Stimulated activated CD4-positive, alpha-beta T cell treated with anti-CD3 and anti-CD28 coated beads, Interleukin-1b, Interleukin-23, amount 100 ng/mL, for 1 hour (primary cell): Measurements from ENCODE around the gene RNF149.

Experiments
- DNase-seq, 2 donors: peaks; one replicate each; pipeline ENCODE4 v3.0.0-alpha.2; 2020; ENCODE audit warnings: low read depth in 2 of 2

Gene RNF149

DNA sequence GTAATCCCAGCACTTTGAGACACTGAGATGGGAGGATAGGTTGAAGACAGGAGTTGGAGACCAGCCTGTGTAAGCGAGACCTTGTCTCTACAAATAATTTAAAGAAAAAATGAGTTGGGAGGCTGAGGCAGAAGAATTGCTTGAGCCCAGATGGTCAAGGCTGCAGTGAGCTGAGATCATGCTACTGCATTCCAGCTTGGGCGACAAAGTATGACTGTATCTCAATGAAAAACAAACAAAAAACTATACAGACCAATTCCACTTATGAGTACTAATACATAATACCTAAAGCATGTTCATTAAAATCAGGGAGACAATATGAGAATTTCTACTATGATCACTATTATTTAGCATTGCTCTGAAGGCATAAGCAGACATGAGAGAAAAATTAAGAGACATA lies 12.6 kb downstream of the RNF149 start:
- no peak for DNase-seq

DNA sequence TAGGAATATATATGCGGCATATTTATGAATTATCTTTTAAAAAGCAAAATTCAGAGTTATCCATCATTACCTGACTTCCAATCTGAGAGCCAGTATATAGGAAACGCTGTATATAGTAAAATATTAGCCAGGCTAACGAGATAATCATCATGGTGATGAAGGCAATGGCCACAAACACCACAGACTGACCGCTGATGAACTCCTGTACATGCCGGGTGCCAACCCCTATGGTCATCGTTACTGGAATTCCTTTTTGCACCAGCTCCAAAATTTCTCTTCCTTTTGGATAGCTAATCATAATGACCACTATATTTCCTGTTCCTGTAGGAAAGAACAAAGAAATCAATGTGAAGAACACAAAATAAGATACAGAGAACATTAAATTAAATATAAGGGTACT lies 13.6 kb downstream of the RNF149 start:
- DNase-seq, result no peak

DNA sequence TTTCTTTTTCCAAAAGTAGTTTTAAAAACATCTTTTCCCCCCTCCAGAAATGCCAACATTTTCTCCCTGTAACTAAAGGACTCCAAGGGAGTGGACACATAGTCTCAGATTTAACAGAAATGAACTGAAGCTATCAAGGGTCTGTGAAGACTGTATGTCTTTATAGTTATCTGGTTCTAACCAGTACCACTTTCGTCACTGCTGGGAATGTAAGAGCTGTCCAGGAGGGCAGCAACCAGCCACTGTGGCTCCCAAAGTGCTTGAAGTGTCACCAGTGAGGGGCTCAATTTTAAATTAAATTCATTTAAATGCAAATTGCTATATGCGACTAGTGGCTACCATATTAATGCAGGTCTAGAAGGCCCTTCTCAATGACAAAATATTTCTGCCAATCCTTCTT lies 15.0 kb downstream of the RNF149 start:
- no peak for DNase-seq

DNA sequence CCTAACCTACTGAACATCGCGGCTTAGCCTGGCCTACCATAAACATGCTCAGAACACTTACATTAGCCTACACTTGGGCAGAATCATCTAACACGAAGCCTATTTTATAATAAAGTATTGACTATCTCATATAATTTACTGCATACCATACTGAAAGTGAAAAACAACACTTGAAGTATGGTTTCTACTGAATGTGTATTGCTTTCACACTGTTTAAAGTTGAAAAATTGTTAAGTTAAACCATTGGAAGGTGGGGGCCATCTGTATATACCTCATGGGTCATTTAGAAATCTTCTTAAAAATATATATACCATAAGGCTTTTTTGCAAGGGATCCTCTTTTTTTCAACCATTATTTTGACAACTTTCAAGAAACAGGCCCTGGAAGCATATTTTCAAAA lies 16.5 kb downstream of the RNF149 start:
- DNase-seq, result no peak

GRCh38 chr2:101290711-101291110 lies 17.8 kb downstream of the RNF149 start:
- DNase-seq, result no peak

DNA sequence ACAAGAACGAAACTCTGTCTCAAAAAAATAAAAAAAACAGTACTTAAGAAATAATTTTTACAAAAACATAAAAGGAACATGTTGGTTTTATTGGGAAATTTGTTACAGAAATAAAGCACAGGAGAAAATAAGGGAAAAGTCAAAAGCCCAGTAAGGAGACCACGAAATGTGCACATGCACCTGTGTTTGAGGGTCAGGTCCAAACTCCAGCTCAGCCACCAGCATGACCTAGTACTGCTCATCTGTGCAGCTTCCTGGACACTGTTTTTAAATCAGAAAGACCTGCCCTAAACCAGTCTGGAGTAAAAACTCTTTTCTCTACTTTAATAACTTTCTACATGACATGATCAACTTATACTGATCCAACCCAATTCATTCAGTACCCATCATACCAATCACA lies 21.2 kb downstream of the RNF149 start:
- no peak for DNase-seq

DNA sequence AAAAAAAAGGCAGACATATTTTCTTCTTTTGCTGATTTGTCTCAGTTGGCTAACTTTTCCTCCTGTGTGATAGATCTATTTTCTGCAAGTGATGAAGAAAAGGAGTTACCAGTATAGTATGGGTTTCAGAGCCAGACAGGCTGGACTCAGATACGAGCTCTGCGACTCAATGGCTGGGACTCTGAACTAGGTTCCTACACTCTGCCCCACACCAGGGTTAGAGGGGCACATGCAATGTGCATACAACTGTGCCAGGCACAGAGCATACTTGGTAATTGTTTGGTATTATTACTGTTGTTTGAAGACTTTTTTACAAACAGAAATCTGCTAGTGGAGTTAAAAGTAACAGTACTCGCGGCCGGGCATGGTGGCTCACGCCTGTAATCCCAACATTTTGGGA lies 21.8 kb downstream of the RNF149 start:
- DNase-seq, result no peak

DNA sequence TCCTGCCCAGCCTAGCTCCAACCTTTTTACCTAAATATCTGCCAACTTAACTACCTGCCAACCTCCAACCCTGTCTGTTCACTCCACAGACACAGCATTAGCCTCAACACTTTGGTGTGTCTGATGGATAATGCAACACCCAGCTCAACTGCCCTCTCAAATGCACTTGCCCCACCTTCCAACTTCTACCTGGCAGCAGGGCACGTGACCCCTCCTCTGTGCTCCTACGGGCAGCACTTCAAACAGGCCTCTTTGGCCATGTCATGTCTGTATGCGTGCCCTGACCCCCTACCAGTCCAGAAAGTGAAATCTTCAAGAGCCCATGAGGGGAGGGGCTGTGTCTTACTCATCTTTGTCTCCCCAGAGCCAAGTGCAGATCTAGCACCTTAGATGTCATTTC lies 25.5 kb downstream of the RNF149 start:
- DNase-seq, result no peak

DNA sequence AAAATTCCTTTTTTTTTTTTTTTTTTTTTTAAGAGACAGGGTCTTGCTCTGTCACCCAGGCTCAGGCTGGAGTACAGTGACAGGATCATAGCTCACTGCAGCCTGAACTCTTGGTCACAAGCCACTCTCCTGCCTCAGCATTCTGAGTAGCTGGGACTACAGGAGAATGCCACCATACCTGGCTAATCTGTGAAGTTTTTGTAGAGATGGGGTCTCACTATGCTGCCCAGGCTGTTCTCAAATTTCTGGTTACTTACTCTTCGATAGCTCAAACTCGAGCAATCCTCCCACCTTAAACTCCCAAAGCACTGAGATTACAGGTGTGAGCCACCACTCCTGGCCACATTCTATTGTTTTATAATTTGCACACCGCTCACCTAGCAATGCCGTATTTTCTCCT lies 27.0 kb downstream of the RNF149 start:
- no peak for DNase-seq

DNA sequence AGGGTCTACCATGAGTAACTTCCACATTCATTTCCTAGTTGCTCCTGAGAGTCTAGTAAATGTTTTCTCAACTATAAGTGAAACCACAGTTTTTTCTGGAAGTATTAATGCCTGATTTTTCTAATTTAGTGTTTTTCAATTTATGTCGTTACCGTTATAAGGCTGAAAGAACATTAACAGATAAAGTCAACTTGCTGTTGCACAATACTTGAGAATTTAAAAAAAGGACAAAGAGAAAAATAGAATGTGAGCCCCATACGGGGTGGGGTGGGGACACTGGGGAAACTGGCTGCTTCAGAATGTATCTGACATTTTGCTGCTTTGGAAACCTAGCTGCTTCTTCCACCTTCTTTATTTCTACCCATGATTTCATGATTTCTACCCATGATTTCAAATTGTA lies 29.6 kb downstream of the RNF149 start:
- no peak for DNase-seq

GRCh38 chr2:101277111-101277510 lies 31.4 kb downstream of the RNF149 start:
- no peak for DNase-seq

DNA sequence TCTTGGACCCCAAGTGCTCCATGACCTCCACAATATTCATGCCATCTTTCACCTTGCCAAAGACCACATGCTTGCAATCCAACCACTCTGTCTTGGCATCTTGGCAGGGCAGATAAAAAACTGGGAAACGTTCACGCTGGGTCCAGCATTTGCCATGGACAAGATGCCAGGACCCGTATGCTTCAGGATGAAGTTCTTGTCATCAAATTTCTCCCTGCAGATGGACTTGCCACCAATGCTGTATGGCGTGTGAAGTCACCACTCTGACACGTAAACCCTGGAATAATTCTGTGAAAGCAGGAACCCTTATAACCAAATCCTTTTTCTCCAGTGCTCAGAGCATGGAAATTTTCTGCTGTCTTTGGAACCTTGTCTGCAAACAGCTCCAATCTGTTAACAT lies 34.4 kb downstream of the RNF149 start:
- DNase-seq, result no peak

- DNase-seq, result no peak
Measured at GRCh38 chr2:101273056-101273455, 35.4 kb downstream of the RNF149 start.

- DNase-seq, result no peak
Measured at GRCh38 chr2:101272045-101272784, 36.3 kb downstream of the RNF149 start.

DNA sequence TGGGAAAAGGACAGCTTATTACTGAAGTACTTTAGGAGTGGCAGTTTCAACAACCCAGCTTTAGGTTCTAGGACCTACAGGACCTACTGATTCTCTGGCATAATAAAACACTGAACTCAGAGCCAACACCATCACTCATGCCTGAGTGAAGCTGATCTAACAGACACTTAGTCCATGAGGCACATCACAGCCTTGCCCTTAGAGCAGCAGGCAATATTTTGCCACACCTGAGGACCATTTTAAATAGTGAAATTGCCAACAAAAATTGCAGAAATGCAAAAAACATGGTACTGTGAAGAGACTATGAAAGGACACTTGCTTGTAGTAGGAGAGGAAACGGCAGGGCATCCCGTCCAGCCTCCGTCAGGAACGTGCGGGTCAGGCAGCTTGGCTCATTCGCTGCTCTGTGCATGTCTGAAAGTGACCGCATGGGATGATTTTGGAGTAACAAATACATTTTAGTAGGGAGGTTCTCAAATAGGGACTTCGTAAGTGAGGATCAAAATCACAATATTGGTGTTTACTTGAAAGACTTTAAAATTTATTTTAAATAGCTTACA lies 37.7 kb downstream of the RNF149 start:
- DNase-seq, result no peak

- DNase-seq, result no peak
Measured at GRCh38 chr2:101267671-101268656, 40.5 kb downstream of the RNF149 start.

DNA sequence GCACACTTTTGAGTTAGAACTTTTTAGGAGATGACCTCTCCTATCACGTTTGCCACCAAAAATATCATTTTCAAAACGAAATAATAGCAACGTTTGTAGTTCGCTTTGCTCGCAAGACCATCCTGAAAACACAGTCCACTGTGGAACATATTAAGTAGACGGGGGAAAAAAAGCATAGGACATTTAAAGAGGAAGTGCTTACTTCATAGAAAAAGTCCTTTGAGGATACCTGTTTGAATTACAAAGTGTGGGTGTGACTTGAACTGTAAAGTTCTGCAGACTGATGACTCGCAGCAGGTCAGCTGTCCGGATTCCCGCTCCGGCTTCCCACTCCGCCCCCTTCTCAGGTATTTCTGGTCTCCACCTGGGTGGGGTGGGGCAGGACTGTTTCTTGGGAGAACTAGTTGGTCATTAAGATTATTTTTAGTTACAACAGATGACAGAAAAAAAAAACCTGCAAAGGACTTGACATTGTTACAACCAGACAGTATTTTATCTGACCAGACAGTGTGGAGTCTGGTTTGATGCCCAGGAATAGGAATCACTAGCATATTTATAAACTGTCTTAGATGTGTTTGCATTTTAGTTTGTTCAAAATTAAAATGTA lies 42.5 kb downstream of the RNF149 start:
- no peak for DNase-seq

DNA sequence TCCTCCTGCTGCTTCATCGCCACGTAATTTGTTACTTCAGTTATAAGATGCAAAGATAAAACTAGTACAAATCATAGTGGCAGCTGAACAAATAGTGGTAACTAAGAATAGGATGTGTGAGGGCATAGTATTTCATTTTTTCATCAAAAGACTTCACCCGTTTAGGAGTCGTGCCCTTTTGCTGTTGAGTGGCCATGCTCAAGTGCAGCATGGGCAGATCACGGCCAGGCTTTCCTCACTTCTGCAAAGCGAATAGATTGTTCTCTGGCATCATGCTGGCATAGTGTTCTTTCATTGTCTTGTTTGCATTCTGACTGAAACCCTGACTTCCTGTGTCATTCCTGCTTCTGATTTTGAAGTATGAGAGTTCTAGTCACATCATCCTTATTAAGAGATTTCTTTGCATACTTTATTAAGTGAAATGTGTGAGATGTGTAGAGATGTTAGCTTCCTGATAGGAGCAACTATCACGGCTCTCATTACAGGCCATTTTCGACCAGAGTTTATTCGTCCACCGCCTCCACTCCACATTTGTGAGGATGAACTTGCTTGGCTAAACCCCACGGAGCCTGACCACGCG lies 44.1 kb downstream of the RNF149 start:
- no peak for DNase-seq

GRCh38 chr2:101263377-101263800 lies 45.1 kb downstream of the RNF149 start:
- no peak for DNase-seq

DNA sequence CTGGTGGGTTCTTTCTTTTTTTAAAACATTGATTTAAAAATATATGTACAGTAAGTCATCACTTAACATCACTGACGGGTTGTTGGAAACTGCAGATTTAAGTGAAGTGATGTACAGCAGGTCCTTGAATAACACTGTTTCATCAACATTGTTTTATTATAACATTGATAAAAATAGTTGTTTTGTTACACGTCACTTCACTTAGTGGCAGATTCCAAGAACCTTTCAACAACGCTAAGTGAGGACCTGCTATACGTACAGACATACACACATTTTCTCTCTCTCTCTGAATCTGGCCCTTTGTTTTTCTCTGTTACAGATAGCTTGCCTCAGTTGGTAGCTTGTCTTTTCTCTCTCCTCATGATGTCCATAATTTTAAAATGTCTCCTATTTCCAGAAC lies 46.4 kb downstream of the RNF149 start:
- no peak for DNase-seq

DNA sequence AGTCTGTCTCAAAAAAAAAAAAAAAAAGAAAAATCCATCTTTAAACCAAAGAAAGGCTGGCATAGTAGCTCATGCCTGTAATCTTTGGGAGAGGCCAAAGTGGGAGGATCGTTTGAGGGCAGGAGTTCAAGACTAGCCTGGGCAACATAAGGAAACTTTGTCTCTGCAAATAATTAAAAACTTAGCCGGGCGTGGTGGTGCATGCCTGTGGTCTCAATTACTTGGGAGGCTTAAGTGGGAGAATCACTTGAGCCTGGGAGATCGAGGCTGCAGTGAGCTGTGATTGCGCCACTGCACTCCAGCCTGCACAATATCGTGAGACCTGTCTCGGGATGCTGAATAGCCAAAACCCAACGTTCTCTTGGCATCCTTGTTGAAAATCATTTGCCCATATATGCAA lies 49.7 kb downstream of the RNF149 start:
- DNase-seq, result no peak

- no peak for DNase-seq
Measured at GRCh38 chr2:101256316-101256715, 52.2 kb downstream of the RNF149 start.
